Bronchial smooth muscle cell (primary cell): ENCODE results near the gene VWA3A. TPM values are rescaled to one million over a fixed set of nuclear protein-coding genes. Genes with fewer than 3 reads are reported as not detected.

Source experiments
- total RNA-seq: library from RNA; depleted of rRNA; stranded (reverse); fragments of >200 nt; gene quantifications from 2 replicates; pipeline ENCODE4 v1.2.1, GENCODE V29; 2014

Gene VWA3A
- total RNA-seq = under 0.01 and 0.09 TPM in 2 replicates

GRCh38 chr16:22092143-22092933 is at the start of gene VWA3A:
Gene VWA3A, plus strand, starts transcription at chr16:22092541. Its CDS starts 97 bp downstream, at chr16:22092638.

GRCh38 chr16:22161999-22162655 is 69.8 kb downstream of the VWA3A start, which contains the start of gene SDR42E2:
Gene SDR42E2, plus strand, starts transcription at chr16:22162506. Its CDS starts 3,077 bp downstream, at chr16:22165583.

GRCh38 chr16:22206013-22206841 is 113.9 kb downstream of the VWA3A start, which contains the start of gene EEF2K:
Gene EEF2K, plus strand, starts transcription at chr16:22206278. Its CDS starts 19,452 bp downstream, at chr16:22225730.

Other genes starting within 250 kb of the VWA3A start
- 18.6 and 19.1 TPM in 2 replicates for gene NPIPB4, start 234.8 kb upstream of the VWA3A start, total RNA-seq
- gene UQCRC2, start 139.2 kb upstream of the VWA3A start, total RNA-seq = 217 and 241 TPM in 2 replicates
- not detected in 2 replicates for gene PDZD9, start 91.4 kb upstream of the VWA3A start, total RNA-seq
- gene MOSMO, start 84.4 kb upstream of the VWA3A start, total RNA-seq = 8.0 and 9.0 TPM in 2 replicates
- under 0.01 TPM in 1 of 2 replicates, not detected in the other for gene SDR42E2, start 70.0 kb downstream of the VWA3A start, total RNA-seq
- 22.1 and 28.9 TPM in 2 replicates for gene EEF2K, start 113.7 kb downstream of the VWA3A start, total RNA-seq
- 20.3 and 45.2 TPM in 2 replicates for gene POLR3E, start 204.9 kb downstream of the VWA3A start, total RNA-seq